Brain microvascular endothelial cell (primary cell): ENCODE measurements around the gene MON2.

Source experiments
- DNase-seq: peaks from one replicate; pipeline ENCODE4 v3.0.0-alpha.2; 2020
- H3K27ac ChIP-seq: fragments of 250-450 bp; sonication (Bioruptor Pico); 2 replicates; pipeline ENCODE4 v1.5.1; 2020; ENCODE audit warnings: mild to moderate bottlenecking, moderate library complexity
- H3K27me3 ChIP-seq: fragments of 250-450 bp; sonication (Bioruptor Pico); replicated peaks from 2 replicates; pipeline ENCODE4 v1.5.1; 2020; ENCODE audit warnings: mild to moderate bottlenecking
- H3K36me3 ChIP-seq: fragments of 250-450 bp; sonication (Bioruptor Pico); replicated peaks from 2 replicates; pipeline ENCODE4 v1.5.1; 2020; ENCODE audit warnings: mild to moderate bottlenecking
- H3K4me3 ChIP-seq: 2 replicates; pipeline ENCODE4 v1.5.1; 2011; ENCODE audit warnings: low read depth, mild to moderate bottlenecking, control low read depth, low read length, moderate library complexity
- CTCF ChIP-seq: IDR thresholded peaks from 2 replicates; pipeline ENCODE4 v1.5.1; 2011; ENCODE audit warnings: low read depth, mild to moderate bottlenecking, moderate library complexity, low read length, control low read depth, inconsistent platforms; ENCODE audit errors: missing control alignments
- in situ Hi-C: cut with HindIII; loops from 2 replicates; pipeline ENCODE4 v1.10.0; 2017; ENCODE audit warnings: low sequenced_read_pairs, low pct_ligation_motif_present

Gene MON2, protein sequence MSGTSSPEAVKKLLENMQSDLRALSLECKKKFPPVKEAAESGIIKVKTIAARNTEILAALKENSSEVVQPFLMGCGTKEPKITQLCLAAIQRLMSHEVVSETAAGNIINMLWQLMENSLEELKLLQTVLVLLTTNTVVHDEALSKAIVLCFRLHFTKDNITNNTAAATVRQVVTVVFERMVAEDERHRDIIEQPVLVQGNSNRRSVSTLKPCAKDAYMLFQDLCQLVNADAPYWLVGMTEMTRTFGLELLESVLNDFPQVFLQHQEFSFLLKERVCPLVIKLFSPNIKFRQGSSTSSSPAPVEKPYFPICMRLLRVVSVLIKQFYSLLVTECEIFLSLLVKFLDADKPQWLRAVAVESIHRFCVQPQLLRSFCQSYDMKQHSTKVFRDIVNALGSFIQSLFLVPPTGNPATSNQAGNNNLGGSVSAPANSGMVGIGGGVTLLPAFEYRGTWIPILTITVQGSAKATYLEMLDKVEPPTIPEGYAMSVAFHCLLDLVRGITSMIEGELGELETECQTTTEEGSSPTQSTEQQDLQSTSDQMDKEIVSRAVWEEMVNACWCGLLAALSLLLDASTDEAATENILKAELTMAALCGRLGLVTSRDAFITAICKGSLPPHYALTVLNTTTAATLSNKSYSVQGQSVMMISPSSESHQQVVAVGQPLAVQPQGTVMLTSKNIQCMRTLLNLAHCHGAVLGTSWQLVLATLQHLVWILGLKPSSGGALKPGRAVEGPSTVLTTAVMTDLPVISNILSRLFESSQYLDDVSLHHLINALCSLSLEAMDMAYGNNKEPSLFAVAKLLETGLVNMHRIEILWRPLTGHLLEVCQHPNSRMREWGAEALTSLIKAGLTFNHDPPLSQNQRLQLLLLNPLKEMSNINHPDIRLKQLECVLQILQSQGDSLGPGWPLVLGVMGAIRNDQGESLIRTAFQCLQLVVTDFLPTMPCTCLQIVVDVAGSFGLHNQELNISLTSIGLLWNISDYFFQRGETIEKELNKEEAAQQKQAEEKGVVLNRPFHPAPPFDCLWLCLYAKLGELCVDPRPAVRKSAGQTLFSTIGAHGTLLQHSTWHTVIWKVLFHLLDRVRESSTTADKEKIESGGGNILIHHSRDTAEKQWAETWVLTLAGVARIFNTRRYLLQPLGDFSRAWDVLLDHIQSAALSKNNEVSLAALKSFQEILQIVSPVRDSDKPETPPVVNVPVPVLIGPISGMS (N-terminal part only)

DNA sequence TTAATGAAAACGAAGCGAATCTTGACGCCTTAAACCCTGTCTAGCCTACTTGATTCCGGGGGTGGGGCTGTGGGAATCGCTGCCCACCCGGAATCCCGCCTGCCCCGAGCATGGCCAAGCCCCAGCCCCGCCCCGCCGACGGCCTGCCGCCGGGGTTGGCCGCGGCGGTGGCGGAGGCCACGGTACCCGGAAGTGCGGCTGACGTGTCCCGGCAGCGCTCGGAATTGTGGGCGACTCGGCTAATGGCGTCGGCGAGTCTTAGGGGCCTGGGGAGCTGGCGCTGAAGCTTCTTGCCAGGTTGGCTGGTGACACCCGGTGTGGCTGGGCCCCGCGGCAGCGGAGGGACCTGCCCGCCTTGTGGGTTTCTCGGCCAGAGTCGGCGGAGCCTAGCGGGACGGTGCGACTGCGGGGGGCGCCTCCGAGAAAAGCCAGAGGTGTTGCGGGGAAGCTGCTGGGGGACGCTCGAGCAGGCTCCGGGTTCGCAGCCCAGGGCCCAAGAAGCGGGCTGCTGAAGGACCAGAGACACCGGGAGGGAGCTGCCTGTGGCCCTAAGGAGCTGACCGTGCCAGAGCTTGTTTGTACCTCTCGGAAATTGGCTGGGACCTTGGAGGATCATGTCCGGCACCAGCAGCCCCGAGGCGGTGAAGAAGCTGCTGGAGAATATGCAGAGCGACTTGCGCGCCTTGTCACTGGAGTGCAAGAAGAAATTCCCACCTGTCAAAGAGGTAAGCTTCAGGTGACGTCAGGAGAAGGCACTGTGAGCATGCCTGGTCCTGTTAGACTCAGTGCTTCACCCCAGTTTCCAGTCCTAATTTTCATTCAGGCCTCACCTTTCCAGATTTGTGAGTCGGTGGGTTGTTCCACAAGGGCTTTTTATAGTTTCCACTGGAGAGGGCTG is at the start of gene MON2:
MON2 (plus strand) TSS at position 233 of the 898 bp plus-strand sequence; CDS start at position 615, 382 bp downstream.
- in situ Hi-C loops = no loop called here
- no peak for TF ChIP-seq CTCF
- H3K27me3 ChIP-seq = no peaks in the 10 kb centered on the region
- H3K27ac ChIP-seq = peak within 1 kb of the TSS; percentile 80
- peak within 1 kb of the TSS; percentile 98 for H3K4me3 ChIP-seq
- DNase-seq = peak; percentile 71
- no peaks in the 10 kb centered on the region for H3K36me3 ChIP-seq

GRCh38 chr12:62426089-62426488 is 40.5 kb upstream of the MON2 start:
- H3K27me3 ChIP-seq = no peaks in the 10 kb centered on the region
- no peak overlapping the region for H3K4me3 ChIP-seq
- no peak for TF ChIP-seq CTCF
- no peaks in the 10 kb centered on the region for H3K36me3 ChIP-seq
- in situ Hi-C loops = no loop called here
- H3K27ac ChIP-seq = no peak overlapping the region
- peak; percentile 9 for DNase-seq

GRCh38 chr12:62429457-62429856 is 37.2 kb upstream of the MON2 start:
- in situ Hi-C loops = no loop called here
- Histone ChIP-seq H3K27me3 (no peaks in the 10 kb centered on the region), H3K36me3 (no peaks in the 10 kb centered on the region), H3K4me3 (no peak overlapping the region), H3K27ac (no peak overlapping the region)
- no peak for DNase-seq
- TF ChIP-seq CTCF = no peak

GRCh38 chr12:62434494-62435302 is 31.9 kb upstream of the MON2 start:
- Histone ChIP-seq H3K36me3 (no peaks in the 10 kb centered on the region), H3K27me3 (no peaks in the 10 kb centered on the region), H3K27ac (no peak overlapping the region), H3K4me3 (peak overlapping the region; percentile 58)
- DNase-seq = no peak
- in situ Hi-C loops = no loop called here
- no peak for TF ChIP-seq CTCF
